HCT116 (cell line): ENCODE results near the gene FN3K. TPM values are rescaled to one million over a fixed set of nuclear protein-coding genes. Genes with fewer than 3 reads are reported as not detected.
A peak's percentile ranks its signal among the peaks of the same experiment; 100 is the strongest.

Experiments
- ATAC-seq: fragments of 200-7000 bp; cut with Tn5 transposase; 2 replicates; pipeline ENCODE4 v1.9.1; 2020; ENCODE audit warnings: mild to moderate bottlenecking, moderate library complexity
- BruUV-seq: library from RNA; stranded (reverse); fragments of 400-500 nt; replicated peaks from 2 replicates; lab custom pipeline; 2021; lab: Mats Ljungman, UMichigan
- CTCF ChIA-PET: fragments of 300-600 bp; sonication (Branson Sonifier 250); formaldehyde crosslinking; loops from one replicate; lab custom pipeline; 2021; ENCODE audit warnings: antibody characterized with exemption; lab: Charles Lee
- POLR2A ChIA-PET: fragments of 300-600, 350-600 bp; sonication (Branson Sonifier 250); formaldehyde crosslinking; loops from one replicate; lab custom pipeline; 2021; ENCODE audit warnings: antibody characterized with exemption; lab: Charles Lee
- RAD21 ChIA-PET, 2 experiments: fragments of 300-600 bp; sonication (Branson Sonifier 250); formaldehyde crosslinking; loops; one replicate each; lab custom pipeline; 2023; ENCODE audit warnings: low total read pairs in 2 of 2; ENCODE audit not compliant: uncharacterized antibody in 2 of 2, unreplicated experiment in 2 of 2, low non-redundant PET in 1 of 2; lab: Charles Lee
- DNase-seq: peaks from one replicate; pipeline ENCODE4 v3.0.0-alpha.2; 2010; ENCODE audit warnings: low read depth, low spot score
- H2AFZ ChIP-seq: fragments of 200-600 bp; shearing (Covaris generic), sonication (generic); 2 replicates; pipeline ENCODE4 v1.6.1; 2017; ENCODE audit warnings: low read depth, mixed run types, mixed read lengths, antibody characterized with exemption, low read length; ENCODE audit not compliant: poor library complexity, severe bottlenecking
- H3K27ac ChIP-seq: 2 replicates; pipeline ENCODE4 v1.5.1; 2012; ENCODE audit warnings: low read depth, low read length
- H3K27me3 ChIP-seq: fragments of 200-600 bp; sonication (generic); 2 replicates; pipeline ENCODE4 v1.6.1; 2016; ENCODE audit warnings: mixed run types, low read length, mixed read lengths; ENCODE audit not compliant: insufficient read depth
- H3K36me3 ChIP-seq, 2 experiments: fragments of 200-500 bp in 1 of 2; fragments of 200-600 bp in 1 of 2; sonication (Bioruptor generic) in 1 of 2; sonication (generic) in 1 of 2; 2 replicates each; pipeline versions ENCODE4 v1.5.1 to v1.6.1; 2014 to 2016; ENCODE audit warnings: low read length in 2 of 2, inconsistent platforms in 1 of 2, mixed read lengths in 1 of 2, mixed run types in 1 of 2; ENCODE audit not compliant: insufficient read depth in 2 of 2, control insufficient read depth in 1 of 2
- H3K4me1 ChIP-seq, 2 experiments: fragments of 200-600 bp in 1 of 2; sonication (generic) in 1 of 2; 2 replicates each; pipeline versions ENCODE4 v1.5.1 to v1.6.1; 2012 to 2017; ENCODE audit warnings: low read length in 2 of 2, inconsistent platforms in 1 of 2, mild to moderate bottlenecking in 1 of 2, mixed read lengths in 1 of 2, mixed run types in 1 of 2, moderate library complexity in 1 of 2; ENCODE audit not compliant: insufficient read depth in 2 of 2, control insufficient read depth in 1 of 2
- H3K4me2 ChIP-seq: fragments of 200-600 bp; sonication (generic); 2 replicates; pipeline ENCODE4 v1.6.1; 2017; ENCODE audit warnings: mixed run types, low read length, mixed read lengths
- H3K4me3 ChIP-seq, 2 experiments: fragments of 200-600 bp in 1 of 2; sonication (generic) in 1 of 2; replicated peaks in 1 of 2; 2 replicates each; pipeline ENCODE4 v1.5.1; 2011 to 2016; ENCODE audit warnings: low read length in 2 of 2, control low read depth in 1 of 2, low read depth in 1 of 2, mild to moderate bottlenecking in 1 of 2, mixed read lengths in 1 of 2, mixed run types in 1 of 2
- H3K79me2 ChIP-seq: fragments of 200-600 bp; sonication (generic); 2 replicates; pipeline ENCODE4 v1.6.1; 2017; ENCODE audit warnings: mild to moderate bottlenecking, mixed run types, low read length, moderate library complexity, mixed read lengths; ENCODE audit not compliant: insufficient read depth
- H3K9ac ChIP-seq: fragments of 200-600 bp; sonication (generic); 2 replicates; pipeline ENCODE4 v1.6.1; 2016; ENCODE audit warnings: low read length, mixed read lengths
- H3K9me2 ChIP-seq: fragments of 200-600 bp; sonication (generic), shearing (Covaris generic); 2 replicates; pipeline ENCODE4 v1.6.1; 2017; ENCODE audit warnings: mixed run types, mild to moderate bottlenecking, moderate library complexity; ENCODE audit not compliant: insufficient read depth
- H3K9me3 ChIP-seq, 2 experiments: fragments of 200-500 bp in 1 of 2; fragments of 200-600 bp in 1 of 2; sonication (Bioruptor generic) in 1 of 2; sonication (generic) in 1 of 2; 2 replicates each; pipeline ENCODE4 v1.6.1; 2014 to 2017; ENCODE audit warnings: low read length in 2 of 2, mixed read lengths in 2 of 2, inconsistent platforms in 1 of 2, low read depth in 1 of 2, mild to moderate bottlenecking in 1 of 2, mixed run types in 1 of 2, moderate library complexity in 1 of 2; ENCODE audit not compliant: control insufficient read depth in 1 of 2, insufficient read depth in 1 of 2
- H4K20me1 ChIP-seq: fragments of 200-600 bp; sonication (generic), shearing (Covaris generic); 2 replicates; pipeline ENCODE4 v1.6.1; 2017; ENCODE audit warnings: mixed run types, mild to moderate bottlenecking, moderate library complexity; ENCODE audit not compliant: insufficient read depth
- CEBPB ChIP-seq: IDR thresholded peaks from 2 replicates; pipeline ENCODE4 v1.6.1; 2012; ENCODE audit warnings: low read depth
- ELF1 ChIP-seq: IDR thresholded peaks from 2 replicates; pipeline ENCODE4 v1.6.1; 2012; ENCODE audit warnings: low read depth, borderline replicate concordance
- EZH2 ChIP-seq: fragments of 200-600 bp; sonication (generic); IDR thresholded peaks from 2 replicates; pipeline ENCODE4 v1.6.1; 2017; ENCODE audit warnings: antibody characterized with exemption, mixed run types
- EZH2phosphoT487 ChIP-seq: fragments of 200-600 bp; IDR thresholded peaks from 2 replicates; pipeline ENCODE4 v1.6.1; 2018; ENCODE audit warnings: antibody characterized with exemption, borderline replicate concordance
- JUND ChIP-seq: IDR thresholded peaks from 2 replicates; pipeline ENCODE4 v1.6.1; 2012
- POLR2A ChIP-seq: IDR thresholded peaks from 2 replicates; pipeline ENCODE4 v1.7.0; 2011; ENCODE audit warnings: borderline replicate concordance; ENCODE audit not compliant: insufficient read depth, insufficient read length; ENCODE audit errors: extremely low read depth
- POLR2AphosphoS5 ChIP-seq: IDR thresholded peaks from 2 replicates; pipeline ENCODE4 v1.6.1; 2011; ENCODE audit warnings: mild to moderate bottlenecking, low read depth, low read length, moderate library complexity
- RAD21 ChIP-seq: IDR thresholded peaks from 2 replicates; pipeline ENCODE4 v1.6.1; 2012; ENCODE audit warnings: low read depth, mild to moderate bottlenecking
- SIN3A ChIP-seq: IDR thresholded peaks from 2 replicates; pipeline ENCODE4 v1.6.1; 2012; ENCODE audit warnings: low read depth
- SP1 ChIP-seq: IDR thresholded peaks from 2 replicates; pipeline ENCODE4 v1.6.1; 2012; ENCODE audit warnings: low read depth
- YY1 ChIP-seq: IDR thresholded peaks from 2 replicates; pipeline ENCODE4 v1.6.1; 2011; ENCODE audit warnings: low read length, low read depth, moderate library complexity, mild to moderate bottlenecking; ENCODE audit not compliant: insufficient replicate concordance; ENCODE audit errors: extremely low read depth
- ZNF274 ChIP-seq: fragments of 200-500 bp; sonication (Bioruptor generic); IDR thresholded peaks from 2 replicates; pipeline ENCODE4 v1.6.1; 2014; ENCODE audit warnings: mild to moderate bottlenecking, low read depth, low read length, inconsistent platforms
- intact Hi-C: fragments of 100-400 bp; cut with micrococcal nuclease; formaldehyde crosslinking; loops from 2 replicates; pipeline ENCODE4 v1.10.0; 2022
- total RNA-seq: library from RNA; stranded (reverse); gene quantifications from one replicate; pipeline ENCODE4 v1.2.1, GENCODE V29; 2021; ENCODE audit not compliant: unreplicated experiment
- TF ChIP-seq, protein P1 (sequence below): IDR thresholded peaks from 2 replicates; pipeline ENCODE4 v1.6.1; 2012
- TF ChIP-seq, protein P2 (sequence below): IDR thresholded peaks from 2 replicates; pipeline ENCODE4 v1.6.1; 2012; ENCODE audit warnings: low read depth
- TF ChIP-seq, protein P3 (sequence below), 3 experiments: fragments of 200-600 bp in 1 of 3; sonication (generic) in 1 of 3; IDR thresholded peaks in 2 of 3; conservative IDR thresholded peaks in 1 of 3; 2 replicates each; pipeline ENCODE4 v1.5.1; 2012 to 2017; ENCODE audit warnings: low read depth in 2 of 3, low read length in 2 of 3, antibody characterized with exemption in 1 of 3, borderline replicate concordance in 1 of 3, control low read depth in 1 of 3, mild to moderate bottlenecking in 1 of 3, mixed read lengths in 1 of 3, mixed run types in 1 of 3, moderate library complexity in 1 of 3; ENCODE audit not compliant: insufficient read depth in 1 of 3

The FN3K gene
- total RNA-seq, 1 experiment from 2014 or later: 9.9 TPM

DNA sequence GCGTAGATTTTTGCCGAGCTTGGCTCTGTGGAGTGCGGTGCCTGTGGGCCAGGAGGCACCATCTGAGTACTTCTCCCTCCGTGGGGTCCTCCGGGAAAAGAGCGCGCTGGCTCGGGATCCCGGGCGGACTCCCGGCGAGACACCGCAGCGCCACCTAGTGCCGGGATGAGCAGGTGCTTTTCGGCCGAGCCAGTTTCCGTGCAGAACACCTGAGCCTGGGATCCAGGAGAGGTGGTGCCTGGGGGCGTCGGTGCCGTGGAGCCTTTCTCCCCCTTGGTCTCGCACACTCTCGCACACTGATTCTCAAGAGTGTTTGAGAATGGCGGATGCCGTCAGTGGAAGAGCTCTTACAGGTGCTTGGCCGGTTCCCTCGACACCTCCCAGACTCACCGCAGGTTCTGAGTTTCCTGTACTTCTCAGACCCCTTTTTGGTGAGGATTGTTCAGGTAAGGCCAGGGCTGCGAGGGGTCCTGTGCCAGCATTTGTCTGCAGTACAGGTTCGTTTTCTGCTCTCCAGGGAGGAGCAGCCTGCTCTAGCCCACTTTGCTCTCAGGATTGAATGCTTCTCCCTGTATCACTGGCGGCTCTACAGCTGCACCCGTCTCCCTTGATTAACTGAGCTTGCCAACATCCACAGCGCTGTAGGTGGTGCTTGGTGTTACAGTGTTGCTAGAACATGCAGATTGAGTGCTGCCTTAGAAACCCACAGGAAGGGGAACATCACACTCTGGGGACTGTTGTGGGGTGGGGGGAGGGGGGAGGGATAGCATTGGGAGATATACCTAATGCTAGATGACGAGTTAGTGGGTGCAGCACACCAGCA lies 39.8 kb downstream of the FN3K start:
- intact Hi-C loops: no loop called here
- H3K9ac ChIP-seq: no peak overlapping the region
- BruUV-seq: no TSS peak
- H3K79me2 ChIP-seq: peaks cover 18% of the 10 kb centered on the region; the same call in 1 of the 2 replicates
- no peak overlapping the region for H3K4me2 ChIP-seq
- no peaks in the 10 kb centered on the region for H3K27me3 ChIP-seq
- H3K9me3 ChIP-seq: no peaks in the 10 kb centered on the region
- H3K27ac ChIP-seq: no peak overlapping the region
- DNase-seq: peak; percentile 24
- POLR2A ChIA-PET: no interaction called here
- H3K4me3 ChIP-seq: no peak overlapping the region
- H3K9me2 ChIP-seq: no peaks in the 10 kb centered on the region
- no peaks in the 10 kb centered on the region for H3K4me1 ChIP-seq
- H2AFZ ChIP-seq: no peak overlapping the region
- RAD21 ChIA-PET: no interaction called here
- peaks cover 10 to 23% of the 10 kb centered on the region in 2 experiments; a peak in 3 of 4 replicates for H3K36me3 ChIP-seq
- peak; percentile 83 for ATAC-seq
- H4K20me1 ChIP-seq: no peaks in the 10 kb centered on the region
- CTCF ChIA-PET: no interaction called here
- TF ChIP-seq CEBPB (no peak), SP1 (no peak), SIN3A (no peak), YY1 (no peak), RAD21 (peak; percentile 69), EZH2 (no peak), POLR2AphosphoS5 (no peak), POLR2A (no peak), ZNF274 (no peak), JUND (no peak), EZH2phosphoT487 (no peak), ELF1 (no peak)
- TF ChIP-seq, protein P1, sequence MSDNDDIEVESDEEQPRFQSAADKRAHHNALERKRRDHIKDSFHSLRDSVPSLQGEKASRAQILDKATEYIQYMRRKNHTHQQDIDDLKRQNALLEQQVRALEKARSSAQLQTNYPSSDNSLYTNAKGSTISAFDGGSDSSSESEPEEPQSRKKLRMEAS: no peak
- TF ChIP-seq, protein P2, sequence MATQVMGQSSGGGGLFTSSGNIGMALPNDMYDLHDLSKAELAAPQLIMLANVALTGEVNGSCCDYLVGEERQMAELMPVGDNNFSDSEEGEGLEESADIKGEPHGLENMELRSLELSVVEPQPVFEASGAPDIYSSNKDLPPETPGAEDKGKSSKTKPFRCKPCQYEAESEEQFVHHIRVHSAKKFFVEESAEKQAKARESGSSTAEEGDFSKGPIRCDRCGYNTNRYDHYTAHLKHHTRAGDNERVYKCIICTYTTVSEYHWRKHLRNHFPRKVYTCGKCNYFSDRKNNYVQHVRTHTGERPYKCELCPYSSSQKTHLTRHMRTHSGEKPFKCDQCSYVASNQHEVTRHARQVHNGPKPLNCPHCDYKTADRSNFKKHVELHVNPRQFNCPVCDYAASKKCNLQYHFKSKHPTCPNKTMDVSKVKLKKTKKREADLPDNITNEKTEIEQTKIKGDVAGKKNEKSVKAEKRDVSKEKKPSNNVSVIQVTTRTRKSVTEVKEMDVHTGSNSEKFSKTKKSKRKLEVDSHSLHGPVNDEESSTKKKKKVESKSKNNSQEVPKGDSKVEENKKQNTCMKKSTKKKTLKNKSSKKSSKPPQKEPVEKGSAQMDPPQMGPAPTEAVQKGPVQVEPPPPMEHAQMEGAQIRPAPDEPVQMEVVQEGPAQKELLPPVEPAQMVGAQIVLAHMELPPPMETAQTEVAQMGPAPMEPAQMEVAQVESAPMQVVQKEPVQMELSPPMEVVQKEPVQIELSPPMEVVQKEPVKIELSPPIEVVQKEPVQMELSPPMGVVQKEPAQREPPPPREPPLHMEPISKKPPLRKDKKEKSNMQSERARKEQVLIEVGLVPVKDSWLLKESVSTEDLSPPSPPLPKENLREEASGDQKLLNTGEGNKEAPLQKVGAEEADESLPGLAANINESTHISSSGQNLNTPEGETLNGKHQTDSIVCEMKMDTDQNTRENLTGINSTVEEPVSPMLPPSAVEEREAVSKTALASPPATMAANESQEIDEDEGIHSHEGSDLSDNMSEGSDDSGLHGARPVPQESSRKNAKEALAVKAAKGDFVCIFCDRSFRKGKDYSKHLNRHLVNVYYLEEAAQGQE: no peak
- TF ChIP-seq, protein P3, sequence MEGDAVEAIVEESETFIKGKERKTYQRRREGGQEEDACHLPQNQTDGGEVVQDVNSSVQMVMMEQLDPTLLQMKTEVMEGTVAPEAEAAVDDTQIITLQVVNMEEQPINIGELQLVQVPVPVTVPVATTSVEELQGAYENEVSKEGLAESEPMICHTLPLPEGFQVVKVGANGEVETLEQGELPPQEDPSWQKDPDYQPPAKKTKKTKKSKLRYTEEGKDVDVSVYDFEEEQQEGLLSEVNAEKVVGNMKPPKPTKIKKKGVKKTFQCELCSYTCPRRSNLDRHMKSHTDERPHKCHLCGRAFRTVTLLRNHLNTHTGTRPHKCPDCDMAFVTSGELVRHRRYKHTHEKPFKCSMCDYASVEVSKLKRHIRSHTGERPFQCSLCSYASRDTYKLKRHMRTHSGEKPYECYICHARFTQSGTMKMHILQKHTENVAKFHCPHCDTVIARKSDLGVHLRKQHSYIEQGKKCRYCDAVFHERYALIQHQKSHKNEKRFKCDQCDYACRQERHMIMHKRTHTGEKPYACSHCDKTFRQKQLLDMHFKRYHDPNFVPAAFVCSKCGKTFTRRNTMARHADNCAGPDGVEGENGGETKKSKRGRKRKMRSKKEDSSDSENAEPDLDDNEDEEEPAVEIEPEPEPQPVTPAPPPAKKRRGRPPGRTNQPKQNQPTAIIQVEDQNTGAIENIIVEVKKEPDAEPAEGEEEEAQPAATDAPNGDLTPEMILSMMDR (IDR thresholded peaks at IDR 0.05 in 2 of 3, conservative IDR thresholded peaks at IDR 0.05 in 1 of 3; ENCODE audit: borderline replicate concordance in 1 of 3, insufficient read depth in 1 of 3, low read depth in 2 of 3, low read length in 2 of 3): peak; percentile 69 to 99 (median 89); a peak in 5 of 6 replicates
- TF ChIP-seq, all 23 proteins: peak for 2
